Glomerular visceral epithelial cell (primary cell): ENCODE results near the gene FRMD4A.

Experiments
- DNase-seq: peaks from one replicate; pipeline ENCODE4 v3.0.0-alpha.2; 2016; ENCODE audit errors: extremely low spot score

The FRMD4A gene

GRCh38 chr10:14191407-14191806, 139.3 kb downstream of the FRMD4A start:
- no peak for DNase-seq

- no peak for DNase-seq
Measured at GRCh38 chr10:14190702-14191101, 140.0 kb downstream of the FRMD4A start.

- no peak for DNase-seq
Measured at GRCh38 chr10:14186245-14186644, 144.5 kb downstream of the FRMD4A start.

GRCh38 chr10:14185316-14186045, 145.2 kb downstream of the FRMD4A start:
- peak; percentile 84 for DNase-seq

- DNase-seq: peak; percentile 26
Measured at GRCh38 chr10:14184841-14185315, 145.8 kb downstream of the FRMD4A start.

GRCh38 chr10:14182781-14183180, 147.9 kb downstream of the FRMD4A start:
- DNase-seq: no peak

- no peak for DNase-seq
Measured at GRCh38 chr10:14181567-14181936, 149.2 kb downstream of the FRMD4A start.

GRCh38 chr10:14180911-14181566, 149.7 kb downstream of the FRMD4A start:
- no peak for DNase-seq

GRCh38 chr10:14179251-14179650, 151.5 kb downstream of the FRMD4A start:
- no peak for DNase-seq

GRCh38 chr10:14173706-14174594, 156.8 kb downstream of the FRMD4A start:
- peak; percentile 13 for DNase-seq

GRCh38 chr10:14173391-14173705, 157.4 kb downstream of the FRMD4A start:
- DNase-seq: peak; percentile 29

- DNase-seq: no peak
Measured at GRCh38 chr10:14172336-14172950, 158.3 kb downstream of the FRMD4A start.

GRCh38 chr10:14171336-14171735, 159.4 kb downstream of the FRMD4A start:
- no peak for DNase-seq

GRCh38 chr10:14163377-14164086, 167.2 kb downstream of the FRMD4A start:
- DNase-seq: peak; percentile 7

GRCh38 chr10:14162629-14163344, 167.9 kb downstream of the FRMD4A start:
- DNase-seq: no peak

- no peak for DNase-seq
Measured at GRCh38 chr10:14162061-14162460, 168.7 kb downstream of the FRMD4A start.

GRCh38 chr10:14160299-14160698, 170.4 kb downstream of the FRMD4A start:
- DNase-seq: no peak

GRCh38 chr10:14158575-14158974, 172.1 kb downstream of the FRMD4A start:
- DNase-seq: no peak

- no peak for DNase-seq
Measured at GRCh38 chr10:14156104-14156503, 174.6 kb downstream of the FRMD4A start.

- DNase-seq: no peak
Measured at GRCh38 chr10:14153570-14154055, 177.1 kb downstream of the FRMD4A start.

GRCh38 chr10:14151571-14151970, 179.2 kb downstream of the FRMD4A start:
- no peak for DNase-seq
